ENCODE results near the gene DNAH5.

DNA sequence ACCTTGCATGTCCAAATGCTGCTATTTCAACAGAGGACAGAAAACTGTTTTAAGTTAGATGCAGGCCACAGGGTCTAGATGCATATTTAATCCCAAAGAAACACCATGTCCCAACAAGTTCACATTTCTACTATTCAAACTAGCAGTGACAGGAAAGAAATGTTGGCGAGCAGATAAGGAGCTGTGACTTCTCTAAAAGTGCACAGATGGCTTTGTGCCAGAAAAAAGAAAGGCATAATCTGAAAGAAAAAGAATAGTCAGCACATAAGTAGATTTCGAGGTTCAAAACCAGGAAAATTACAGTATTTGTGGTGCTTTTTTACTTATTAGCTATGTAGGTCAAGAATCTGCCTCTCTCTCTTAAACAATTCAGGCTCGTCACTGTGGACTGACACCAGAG lies 178.3 kb downstream of the DNAH5 start:
- TF ChIP-seq, protein P1, sequence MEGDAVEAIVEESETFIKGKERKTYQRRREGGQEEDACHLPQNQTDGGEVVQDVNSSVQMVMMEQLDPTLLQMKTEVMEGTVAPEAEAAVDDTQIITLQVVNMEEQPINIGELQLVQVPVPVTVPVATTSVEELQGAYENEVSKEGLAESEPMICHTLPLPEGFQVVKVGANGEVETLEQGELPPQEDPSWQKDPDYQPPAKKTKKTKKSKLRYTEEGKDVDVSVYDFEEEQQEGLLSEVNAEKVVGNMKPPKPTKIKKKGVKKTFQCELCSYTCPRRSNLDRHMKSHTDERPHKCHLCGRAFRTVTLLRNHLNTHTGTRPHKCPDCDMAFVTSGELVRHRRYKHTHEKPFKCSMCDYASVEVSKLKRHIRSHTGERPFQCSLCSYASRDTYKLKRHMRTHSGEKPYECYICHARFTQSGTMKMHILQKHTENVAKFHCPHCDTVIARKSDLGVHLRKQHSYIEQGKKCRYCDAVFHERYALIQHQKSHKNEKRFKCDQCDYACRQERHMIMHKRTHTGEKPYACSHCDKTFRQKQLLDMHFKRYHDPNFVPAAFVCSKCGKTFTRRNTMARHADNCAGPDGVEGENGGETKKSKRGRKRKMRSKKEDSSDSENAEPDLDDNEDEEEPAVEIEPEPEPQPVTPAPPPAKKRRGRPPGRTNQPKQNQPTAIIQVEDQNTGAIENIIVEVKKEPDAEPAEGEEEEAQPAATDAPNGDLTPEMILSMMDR (IDR thresholded peaks at IDR 0.05), result no peak
- no peak for TF ChIP-seq POLR2A (IDR thresholded peaks at IDR 0.05)

Data from esophagus squamous epithelium (tissue), 4 donors.